ENCODE data around the gene IFI27L1. TPM values are rescaled to one million over a fixed set of nuclear protein-coding genes. Genes with fewer than 3 reads are reported as not detected.

IFI27L1 gene
- total RNA-seq, 2 donors from 2014 or later, result 11.1 to 138 TPM

DNA sequence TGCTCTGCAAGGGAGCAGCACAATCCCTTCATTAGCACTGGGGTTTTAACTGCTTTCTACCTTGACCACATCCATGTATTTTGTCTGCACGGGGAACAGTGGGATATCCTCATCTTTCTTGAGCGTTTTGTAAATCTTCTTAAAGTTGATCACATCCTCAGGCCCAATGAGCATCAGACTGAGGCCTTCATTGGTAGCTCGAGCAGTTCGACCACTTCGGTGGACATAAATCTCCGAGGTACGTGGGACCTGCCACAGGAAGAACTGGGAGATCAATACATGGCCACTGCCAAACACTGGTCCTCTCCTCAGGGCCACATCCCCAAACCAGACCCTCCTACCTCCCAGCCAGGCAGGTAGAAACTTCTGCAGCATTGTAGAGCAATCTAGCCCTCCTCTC is 26.2 kb upstream of the IFI27L1 start:
- H3K36me3 ChIP-seq, result peaks cover 3 to 19% of the 10 kb centered on the region in 2 donors
- intact Hi-C loops (cut with DNase I), result no loop called here
- no peak for DNase-seq (ENCODE audit: low spot score)
- no peak for TF ChIP-seq POLR2AphosphoS5 (IDR thresholded peaks at IDR 0.05)
- no peaks in the 10 kb centered on the region for H3K9me3 ChIP-seq
- H3K27ac ChIP-seq, result no peak overlapping the region
- H3K4me1 ChIP-seq (replicated peaks), result no peaks in the 10 kb centered on the region
- H3K4me3 ChIP-seq, result no peak overlapping the region
- WGBS, result 92% methylated on average over 7 of the region's 7 CpGs
- no peaks in the 10 kb centered on the region for H3K27me3 ChIP-seq (replicated peaks; ENCODE audit: insufficient read depth)

DNA sequence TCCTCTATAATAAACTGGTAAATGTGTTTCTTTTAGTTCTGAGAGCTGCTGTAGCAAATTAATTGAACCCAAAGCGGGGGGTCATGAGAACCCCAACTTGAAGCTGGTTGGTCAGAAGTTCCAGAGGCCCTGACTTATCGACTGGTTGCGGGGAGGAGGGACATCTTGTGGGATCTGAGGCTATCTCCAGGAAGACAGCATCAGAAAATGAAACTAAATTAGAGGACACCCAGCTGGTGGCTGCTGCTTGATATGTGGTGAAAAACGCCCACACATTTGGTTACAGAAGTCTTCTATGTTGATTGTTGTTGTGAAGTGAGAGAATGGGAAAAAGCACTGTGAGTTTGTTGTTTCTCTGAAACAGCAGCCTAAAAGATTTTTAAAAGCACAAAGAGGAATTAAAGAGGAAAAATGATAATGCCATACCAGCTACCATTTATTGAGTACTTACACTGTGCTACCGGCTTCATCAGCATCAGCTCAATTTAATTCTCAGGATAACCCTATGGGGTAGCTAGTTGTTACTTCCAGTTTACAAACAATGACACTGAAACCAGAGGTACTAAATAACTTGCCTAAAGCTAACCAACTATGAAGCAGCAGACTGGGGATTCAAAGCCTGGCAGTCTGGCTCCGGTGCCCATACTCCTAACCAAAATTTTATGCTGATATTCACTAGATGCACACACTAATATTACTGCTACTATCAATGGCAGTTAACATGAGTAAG is 24.4 kb upstream of the IFI27L1 start:
- Histone ChIP-seq H3K36me3 (peaks cover 0 to 21% of the 10 kb centered on the region in 2 donors), H3K27ac (no peak overlapping the region), H3K4me1 (replicated peaks) (no peaks in the 10 kb centered on the region), H3K27me3 (replicated peaks; ENCODE audit: insufficient read depth) (no peaks in the 10 kb centered on the region), H3K4me3 (no peak overlapping the region), H3K9me3 (no peaks in the 10 kb centered on the region)
- WGBS, result 84% methylated on average over 6 of the region's 6 CpGs
- intact Hi-C loops (cut with DNase I), result no loop called here
- no peak for TF ChIP-seq POLR2A (IDR thresholded peaks at IDR 0.05)
- TF ChIP-seq, protein P1, sequence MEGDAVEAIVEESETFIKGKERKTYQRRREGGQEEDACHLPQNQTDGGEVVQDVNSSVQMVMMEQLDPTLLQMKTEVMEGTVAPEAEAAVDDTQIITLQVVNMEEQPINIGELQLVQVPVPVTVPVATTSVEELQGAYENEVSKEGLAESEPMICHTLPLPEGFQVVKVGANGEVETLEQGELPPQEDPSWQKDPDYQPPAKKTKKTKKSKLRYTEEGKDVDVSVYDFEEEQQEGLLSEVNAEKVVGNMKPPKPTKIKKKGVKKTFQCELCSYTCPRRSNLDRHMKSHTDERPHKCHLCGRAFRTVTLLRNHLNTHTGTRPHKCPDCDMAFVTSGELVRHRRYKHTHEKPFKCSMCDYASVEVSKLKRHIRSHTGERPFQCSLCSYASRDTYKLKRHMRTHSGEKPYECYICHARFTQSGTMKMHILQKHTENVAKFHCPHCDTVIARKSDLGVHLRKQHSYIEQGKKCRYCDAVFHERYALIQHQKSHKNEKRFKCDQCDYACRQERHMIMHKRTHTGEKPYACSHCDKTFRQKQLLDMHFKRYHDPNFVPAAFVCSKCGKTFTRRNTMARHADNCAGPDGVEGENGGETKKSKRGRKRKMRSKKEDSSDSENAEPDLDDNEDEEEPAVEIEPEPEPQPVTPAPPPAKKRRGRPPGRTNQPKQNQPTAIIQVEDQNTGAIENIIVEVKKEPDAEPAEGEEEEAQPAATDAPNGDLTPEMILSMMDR (IDR thresholded peaks at IDR 0.05), result no peak
- no peak for TF ChIP-seq POLR2AphosphoS5 (IDR thresholded peaks at IDR 0.05)
- no peak for DNase-seq (ENCODE audit: low spot score)

DNA sequence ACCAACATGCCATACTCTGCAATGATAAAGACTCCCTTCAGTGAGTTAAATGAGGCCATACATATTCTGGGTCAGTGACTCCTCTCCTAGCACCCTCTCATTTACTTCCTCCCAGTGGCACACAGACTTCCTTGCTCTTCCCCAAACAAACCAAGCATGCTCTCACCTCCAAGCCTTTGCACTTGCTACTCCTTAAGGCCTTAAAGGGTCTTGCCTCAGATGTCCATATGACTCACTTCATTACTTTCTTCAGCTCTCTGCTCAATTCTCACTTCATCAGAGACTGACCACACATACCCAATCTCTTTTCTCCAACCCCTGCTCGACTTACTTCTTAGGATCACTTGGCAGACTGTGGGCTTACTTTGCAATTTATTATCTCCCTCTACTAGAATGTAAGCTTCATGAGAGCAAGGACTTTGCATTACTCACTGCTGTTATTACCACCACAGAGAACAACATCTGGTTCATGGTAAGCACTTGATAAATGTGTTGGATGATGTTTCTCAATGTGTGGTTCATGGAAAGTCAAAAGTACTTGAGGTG is 22.9 kb upstream of the IFI27L1 start:
- no peak overlapping the region for H3K4me3 ChIP-seq
- no peaks in the 10 kb centered on the region for H3K4me1 ChIP-seq (replicated peaks)
- WGBS, result 96% methylated on average over 1 of the region's 1 CpG
- intact Hi-C loops (cut with DNase I), result no loop called here
- no peak overlapping the region for H3K27ac ChIP-seq
- TF ChIP-seq, protein P1 (IDR thresholded peaks at IDR 0.05), result no peak
- TF ChIP-seq POLR2A (IDR thresholded peaks at IDR 0.05), result no peak
- no peak for TF ChIP-seq POLR2AphosphoS5 (IDR thresholded peaks at IDR 0.05)
- no peaks in the 10 kb centered on the region for H3K9me3 ChIP-seq
- DNase-seq (ENCODE audit: low spot score), result no peak
- H3K36me3 ChIP-seq, result peaks cover 0 to 21% of the 10 kb centered on the region in 2 donors
- no peaks in the 10 kb centered on the region for H3K27me3 ChIP-seq (replicated peaks; ENCODE audit: insufficient read depth)

DNA sequence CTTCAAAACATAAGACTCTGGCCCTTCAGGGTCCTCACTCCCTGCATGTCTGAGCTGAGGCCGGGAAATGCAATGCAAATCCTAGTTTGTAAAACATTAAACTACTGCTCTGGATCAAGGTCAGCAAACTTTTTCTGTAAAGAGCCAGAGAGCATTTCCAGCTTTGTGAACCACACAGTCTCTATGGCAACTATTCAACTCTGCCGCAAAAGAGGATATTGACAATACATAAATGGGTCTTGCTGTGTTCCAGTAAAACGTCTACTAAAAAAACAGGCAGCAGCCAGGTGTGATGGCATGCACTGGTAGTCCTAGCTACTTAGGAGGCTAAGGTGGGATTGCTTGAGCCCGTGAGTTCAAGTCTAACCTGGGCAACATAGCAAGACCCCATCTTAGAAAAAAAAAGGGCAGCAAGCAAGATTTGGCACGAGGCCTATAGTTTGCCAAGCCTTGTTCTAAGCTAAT is 22.4 kb upstream of the IFI27L1 start:
- Histone ChIP-seq H3K36me3 (peaks cover 0 to 21% of the 10 kb centered on the region in 2 donors), H3K4me3 (no peak overlapping the region), H3K27ac (no peak overlapping the region), H3K9me3 (no peaks in the 10 kb centered on the region), H3K4me1 (replicated peaks) (no peaks in the 10 kb centered on the region), H3K27me3 (replicated peaks; ENCODE audit: insufficient read depth) (no peaks in the 10 kb centered on the region)
- intact Hi-C loops (cut with DNase I), result no loop called here
- TF ChIP-seq POLR2A (IDR thresholded peaks at IDR 0.05) (no peak), POLR2AphosphoS5 (IDR thresholded peaks at IDR 0.05) (peak; percentile 68)
- 62% methylated on average over 5 of the region's 5 CpGs for whole genome bisulfite sequencing
- peak; percentile 37 for DNase-seq (ENCODE audit: low spot score)

DNA sequence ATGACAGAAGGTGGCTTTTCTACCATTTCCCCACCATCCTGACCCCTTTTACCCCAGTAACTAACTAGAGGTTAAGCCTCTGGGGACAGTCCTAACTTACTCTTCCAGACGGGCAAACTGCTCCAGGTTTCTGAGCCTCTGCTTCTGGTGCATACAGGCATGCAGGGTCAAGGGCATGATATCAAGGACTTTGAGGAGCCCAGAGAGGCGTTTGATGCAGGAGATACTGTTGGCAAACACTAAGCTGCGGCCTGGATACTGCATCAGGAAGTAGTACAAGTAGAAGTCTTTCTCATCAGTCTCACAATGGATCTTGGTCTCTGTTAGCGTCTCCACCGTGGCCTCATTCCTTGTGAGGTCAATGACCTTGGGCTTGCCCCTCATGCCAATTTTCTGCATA is 21.1 kb upstream of the IFI27L1 start:
- intact Hi-C loops (cut with DNase I), result no loop called here
- WGBS, result 75% methylated on average over 5 of the region's 5 CpGs
- DNase-seq (ENCODE audit: low spot score), result no peak

More for the DNA sequence above, 21.1 kb upstream of the IFI27L1 start:
- Histone ChIP-seq H3K36me3 (peaks cover 0 to 10% of the 10 kb centered on the region in 2 donors), H3K4me1 (replicated peaks) (peaks cover 2% of the 10 kb centered on the region), H3K4me3 (no peak overlapping the region), H3K9me3 (no peaks in the 10 kb centered on the region), H3K27ac (no peak overlapping the region), H3K27me3 (replicated peaks; ENCODE audit: insufficient read depth) (no peaks in the 10 kb centered on the region)
- TF ChIP-seq POLR2AphosphoS5 (IDR thresholded peaks at IDR 0.05), result no peak
- no peak for TF ChIP-seq POLR2A (IDR thresholded peaks at IDR 0.05)
- TF ChIP-seq, protein P1 (IDR thresholded peaks at IDR 0.05), result no peak
